ENCODE results near the gene FXYD2.

Gene FXYD2

GRCh38 chr11:117805045-117805444 is 19.5 kb downstream of the FXYD2 start:
- no peak for DNase-seq (ENCODE audit: low read depth in 2 of 2, low spot score in 1 of 2)

GRCh38 chr11:117803896-117804295 is 20.6 kb downstream of the FXYD2 start:
- no peak for DNase-seq (ENCODE audit: low read depth in 2 of 2, low spot score in 1 of 2)

GRCh38 chr11:117799634-117800033 is 24.9 kb downstream of the FXYD2 start:
- DNase-seq (ENCODE audit: low read depth in 2 of 2, low spot score in 1 of 2) = no peak

- DNase-seq (ENCODE audit: low read depth in 2 of 2, low spot score in 1 of 2) = no peak
Observed at GRCh38 chr11:117796872-117797529, 27.5 kb downstream of the FXYD2 start, which contains the start of gene DSCAML1. DSCAML1 (minus strand) TSS chr11:117797216; CDS start chr11:117797079, 137 bp downstream.

- no peak for DNase-seq (ENCODE audit: low read depth in 2 of 2, low spot score in 1 of 2)
Observed at GRCh38 chr11:117796456-117796871, 28.1 kb downstream of the FXYD2 start.

GRCh38 chr11:117795638-117796455 is 28.7 kb downstream of the FXYD2 start:
- DNase-seq (ENCODE audit: low read depth in 2 of 2, low spot score in 1 of 2) = no peak

GRCh38 chr11:117794772-117795629 is 29.5 kb downstream of the FXYD2 start:
- no peak for DNase-seq (ENCODE audit: low read depth in 2 of 2, low spot score in 1 of 2)

- DNase-seq (ENCODE audit: low read depth in 2 of 2, low spot score in 1 of 2) = no peak
Observed at GRCh38 chr11:117794135-117794534, 30.4 kb downstream of the FXYD2 start.

GRCh38 chr11:117793583-117793982 is 31.0 kb downstream of the FXYD2 start:
- no peak for DNase-seq (ENCODE audit: low read depth in 2 of 2, low spot score in 1 of 2)

- no peak for DNase-seq (ENCODE audit: low read depth in 2 of 2, low spot score in 1 of 2)
Observed at GRCh38 chr11:117792992-117793391, 31.6 kb downstream of the FXYD2 start.

GRCh38 chr11:117792241-117792640 is 32.3 kb downstream of the FXYD2 start:
- DNase-seq (ENCODE audit: low read depth in 2 of 2, low spot score in 1 of 2) = no peak

- no peak for DNase-seq (ENCODE audit: low read depth in 2 of 2, low spot score in 1 of 2)
Observed at GRCh38 chr11:117790279-117790678, 34.3 kb downstream of the FXYD2 start.

- DNase-seq (ENCODE audit: low read depth in 2 of 2, low spot score in 1 of 2) = no peak
Observed at GRCh38 chr11:117789241-117789640, 35.3 kb downstream of the FXYD2 start.

GRCh38 chr11:117786135-117786870 is 38.2 kb downstream of the FXYD2 start:
- no peak for DNase-seq (ENCODE audit: low read depth in 2 of 2, low spot score in 1 of 2)

GRCh38 chr11:117782101-117782500 is 42.4 kb downstream of the FXYD2 start:
- DNase-seq (ENCODE audit: low read depth in 2 of 2, low spot score in 1 of 2) = no peak

GRCh38 chr11:117781627-117782026 is 42.9 kb downstream of the FXYD2 start:
- DNase-seq (ENCODE audit: low read depth in 2 of 2, low spot score in 1 of 2) = no peak

GRCh38 chr11:117780456-117780855 is 44.1 kb downstream of the FXYD2 start:
- no peak for DNase-seq (ENCODE audit: low read depth in 2 of 2, low spot score in 1 of 2)

GRCh38 chr11:117774553-117774952 is 50.0 kb downstream of the FXYD2 start:
- no peak for DNase-seq (ENCODE audit: low read depth in 2 of 2, low spot score in 1 of 2)

- no peak for DNase-seq (ENCODE audit: low read depth in 2 of 2, low spot score in 1 of 2)
Observed at GRCh38 chr11:117772360-117772759, 52.2 kb downstream of the FXYD2 start.

- no peak for DNase-seq (ENCODE audit: low read depth in 2 of 2, low spot score in 1 of 2)
Observed at GRCh38 chr11:117771841-117772240, 52.7 kb downstream of the FXYD2 start.

GRCh38 chr11:117771197-117771596 is 53.3 kb downstream of the FXYD2 start:
- no peak for DNase-seq (ENCODE audit: low read depth in 2 of 2, low spot score in 1 of 2)

Measured in stimulated activated CD8-positive, alpha-beta memory T cell treated with anti-CD3 and anti-CD28 coated beads, Interleukin-4, amount 100 ng/mL, for 1 hour (primary cell).